Kidney epithelial cell (primary cell): ENCODE data around the gene FAM13A. TPM values are rescaled to one million over a fixed set of nuclear protein-coding genes. Genes with fewer than 3 reads are reported as not detected.

Source experiments
- DNase-seq: peaks from one replicate; pipeline ENCODE4 v3.0.0-alpha.2; 2010; ENCODE audit warnings: low read depth
- H3K27me3 ChIP-seq: 2 replicates; pipeline ENCODE4 v1.6.0; 2011; ENCODE audit warnings: low read length; ENCODE audit not compliant: control insufficient read depth, insufficient read depth
- H3K36me3 ChIP-seq: 2 replicates; pipeline ENCODE4 v1.5.1; 2011; ENCODE audit warnings: low read length; ENCODE audit not compliant: control insufficient read depth, insufficient read depth
- H3K4me3 ChIP-seq: 2 replicates; pipeline ENCODE4 v1.5.1; 2011; ENCODE audit warnings: low read depth, mild to moderate bottlenecking, control low read depth, low read length
- CTCF ChIP-seq: IDR thresholded peaks from 2 replicates; pipeline ENCODE4 v1.5.1; 2011; ENCODE audit warnings: mild to moderate bottlenecking, moderate library complexity, low read length, control low read depth, inconsistent platforms; ENCODE audit not compliant: insufficient read depth, poor library complexity, severe bottlenecking
- total RNA-seq: library from RNA; depleted of rRNA; stranded (reverse); fragments of >200 nt; gene quantifications from 2 replicates; pipeline ENCODE4 v1.2.3, GENCODE V29; 2015

The FAM13A gene
- total RNA-seq, 1 donor from 2014 or later = 3.4 TPM

DNA sequence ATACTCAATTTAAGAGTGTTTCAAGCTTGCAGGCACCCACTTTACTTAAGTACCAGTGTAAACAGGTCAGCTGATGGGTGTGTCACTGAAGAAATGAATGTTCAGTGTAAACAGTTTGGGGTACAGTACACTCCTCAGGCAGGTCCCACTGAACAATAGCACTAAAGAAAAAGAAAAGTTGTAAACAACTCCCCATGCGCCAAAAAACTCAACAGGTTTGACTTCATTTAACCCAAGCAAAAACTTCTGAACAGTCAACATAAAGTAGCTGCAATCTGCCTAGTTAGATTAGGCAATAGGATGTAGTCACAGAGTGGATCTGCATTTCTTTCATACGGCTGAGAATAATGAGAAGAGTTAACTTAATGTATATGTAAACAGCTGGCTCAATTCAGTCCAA is 93.2 kb downstream of the FAM13A start:
- DNase-seq = no peak
- TF ChIP-seq CTCF = no peak
- Histone ChIP-seq H3K36me3 (no peaks in the 10 kb centered on the region), H3K27me3 (no peaks in the 10 kb centered on the region), H3K4me3 (no peak overlapping the region)

DNA sequence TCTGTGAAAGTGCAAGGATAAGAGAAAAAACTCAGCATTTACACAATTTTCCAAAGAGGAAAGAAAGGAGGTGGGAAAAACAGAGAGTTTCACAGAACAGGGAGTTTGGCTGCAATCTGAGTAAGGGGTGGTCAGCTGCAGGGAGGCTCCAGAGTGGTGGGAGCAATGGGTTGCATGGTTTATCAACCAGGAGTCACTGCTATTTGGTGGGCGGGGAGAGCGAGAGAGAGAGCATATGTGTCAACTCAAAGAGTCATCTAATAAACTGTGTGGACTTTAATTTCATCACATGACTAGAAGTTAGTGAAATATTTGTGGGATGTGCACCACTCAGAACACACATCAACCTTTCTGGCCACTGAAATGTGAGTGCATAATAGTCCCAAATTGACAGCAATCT is 94.6 kb downstream of the FAM13A start:
- DNase-seq = no peak
- Histone ChIP-seq H3K27me3 (no peaks in the 10 kb centered on the region), H3K36me3 (no peaks in the 10 kb centered on the region), H3K4me3 (no peak overlapping the region)
- TF ChIP-seq CTCF = no peak

DNA sequence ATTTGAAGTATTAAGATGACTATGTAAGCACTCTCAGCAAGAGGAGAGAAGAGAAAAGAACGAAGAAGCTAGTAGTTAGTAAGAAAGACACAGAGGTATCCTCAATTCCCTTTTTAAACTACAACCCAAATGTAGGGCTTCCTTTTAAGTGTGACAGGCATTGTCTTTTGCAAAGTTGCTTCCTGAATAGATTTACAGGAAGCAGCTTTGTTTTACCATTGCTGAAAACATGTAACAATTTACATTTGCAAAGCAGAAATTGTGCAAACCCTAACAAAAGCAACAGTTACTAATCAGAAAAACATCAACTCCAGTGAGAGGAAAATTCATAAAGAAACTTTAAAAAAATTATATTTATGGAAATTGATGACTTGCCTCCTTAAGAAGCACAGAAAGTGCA is 96.4 kb downstream of the FAM13A start:
- no peak for TF ChIP-seq CTCF
- H3K4me3 ChIP-seq = no peak overlapping the region
- no peaks in the 10 kb centered on the region for H3K27me3 ChIP-seq
- H3K36me3 ChIP-seq = no peaks in the 10 kb centered on the region
- no peak for DNase-seq

DNA sequence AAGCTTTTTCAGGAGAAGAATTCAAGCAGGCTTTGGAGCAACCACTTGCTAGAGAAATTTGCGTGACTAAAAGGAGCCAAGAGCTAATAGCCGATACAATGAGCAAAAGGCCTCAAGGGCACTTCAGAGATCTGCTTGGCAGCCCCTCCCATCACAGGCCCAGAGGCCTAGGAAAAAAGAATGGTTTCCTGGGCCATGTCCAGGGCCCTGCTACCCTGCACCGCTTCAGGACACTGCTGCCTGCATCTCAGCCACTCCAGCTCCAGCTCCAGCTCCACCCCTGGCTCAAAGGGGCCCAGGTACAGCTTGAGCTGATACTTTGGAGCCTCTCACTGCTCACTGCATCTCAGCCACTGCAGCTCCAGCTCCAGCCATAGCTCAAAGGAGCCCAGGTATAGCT is 98.9 kb downstream of the FAM13A start:
- DNase-seq = no peak
- TF ChIP-seq CTCF = no peak
- no peaks in the 10 kb centered on the region for H3K27me3 ChIP-seq
- H3K4me3 ChIP-seq = no peak overlapping the region
- no peaks in the 10 kb centered on the region for H3K36me3 ChIP-seq

DNA sequence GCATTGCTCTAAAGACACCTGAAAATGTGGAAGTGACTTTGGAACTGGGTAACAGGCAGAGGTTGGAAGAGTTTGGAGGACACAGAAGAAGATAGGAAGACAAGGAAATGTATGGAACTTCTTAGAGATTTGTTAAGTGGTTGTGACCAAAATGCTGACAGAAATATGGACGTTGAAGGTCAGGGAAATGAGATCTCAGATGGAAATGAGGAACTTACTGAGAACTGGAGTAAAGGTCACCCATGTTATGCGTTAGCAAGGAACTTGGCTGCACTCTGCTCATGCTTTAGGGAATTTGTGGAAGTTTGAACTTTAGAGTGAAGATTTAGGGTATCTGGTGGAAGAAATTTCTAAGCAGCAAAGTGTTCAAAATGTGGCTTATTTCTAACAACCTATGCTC is 99.4 kb downstream of the FAM13A start:
- H3K36me3 ChIP-seq = no peaks in the 10 kb centered on the region
- no peak for DNase-seq
- H3K4me3 ChIP-seq = no peak overlapping the region
- no peaks in the 10 kb centered on the region for H3K27me3 ChIP-seq
- no peak for TF ChIP-seq CTCF

- H3K36me3 ChIP-seq = no peaks in the 10 kb centered on the region
- DNase-seq = no peak
- no peak overlapping the region for H3K4me3 ChIP-seq
- no peaks in the 10 kb centered on the region for H3K27me3 ChIP-seq
- TF ChIP-seq CTCF = no peak
Measured at GRCh38 chr4:88955580-88956380, 101.2 kb downstream of the FAM13A start.
